Ammon's horn (tissue), 1 donor: ENCODE results near the gene KCNIP3.

Source experiments
- DNase-seq: peaks from one replicate; pipeline ENCODE4 v3.0.0-alpha.2; 2016; ENCODE audit warnings: low spot score

Gene KCNIP3

GRCh38 chr2:95294579-95295250 is 2.4 kb upstream of the KCNIP3 start:
- DNase-seq: no peak

DNA sequence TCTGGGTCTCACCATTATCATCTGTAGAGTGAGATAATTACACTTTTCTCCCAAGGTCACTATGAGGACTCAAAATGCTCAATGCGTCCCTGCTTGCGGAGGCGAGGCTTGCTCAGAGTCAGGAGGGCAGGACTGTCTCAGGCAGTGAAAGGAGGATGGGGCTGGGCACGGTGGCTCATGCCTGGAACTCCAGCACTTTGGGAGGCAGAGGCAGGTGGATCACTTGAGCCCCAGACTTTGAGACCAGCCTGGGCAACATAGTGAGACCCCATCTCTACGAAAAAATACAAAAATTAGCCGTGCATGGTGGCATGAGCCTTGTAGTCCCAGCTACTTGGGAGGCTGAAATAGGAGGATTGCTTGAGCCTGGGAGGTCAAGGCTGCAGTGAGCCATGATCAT is 1.8 kb upstream of the KCNIP3 start:
- DNase-seq: no peak

DNA sequence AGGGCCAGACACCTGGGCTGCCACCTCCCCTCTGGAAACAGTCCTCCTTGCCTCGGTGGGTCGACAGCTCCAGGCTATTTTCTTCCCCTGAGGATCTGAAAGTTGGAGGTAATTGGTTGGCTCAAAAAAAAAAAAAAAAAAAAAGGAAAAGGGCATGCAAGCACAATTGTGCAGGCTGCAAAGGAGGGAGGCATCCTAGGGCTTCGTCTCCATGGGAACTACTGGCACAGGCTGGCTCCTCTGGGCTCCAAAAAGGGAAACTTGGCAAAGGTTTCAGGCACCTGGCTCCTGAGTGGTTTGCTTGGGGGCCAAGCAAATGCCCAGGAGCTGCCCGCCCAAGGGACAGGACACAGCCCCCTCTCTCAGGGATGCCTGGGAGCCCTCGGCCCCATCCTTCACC is 1.1 kb upstream of the KCNIP3 start:
- DNase-seq: peak; percentile 80

- DNase-seq: no peak
Measured at GRCh38 chr2:95297639-95298395, 670 bp downstream of the KCNIP3 start.

DNA sequence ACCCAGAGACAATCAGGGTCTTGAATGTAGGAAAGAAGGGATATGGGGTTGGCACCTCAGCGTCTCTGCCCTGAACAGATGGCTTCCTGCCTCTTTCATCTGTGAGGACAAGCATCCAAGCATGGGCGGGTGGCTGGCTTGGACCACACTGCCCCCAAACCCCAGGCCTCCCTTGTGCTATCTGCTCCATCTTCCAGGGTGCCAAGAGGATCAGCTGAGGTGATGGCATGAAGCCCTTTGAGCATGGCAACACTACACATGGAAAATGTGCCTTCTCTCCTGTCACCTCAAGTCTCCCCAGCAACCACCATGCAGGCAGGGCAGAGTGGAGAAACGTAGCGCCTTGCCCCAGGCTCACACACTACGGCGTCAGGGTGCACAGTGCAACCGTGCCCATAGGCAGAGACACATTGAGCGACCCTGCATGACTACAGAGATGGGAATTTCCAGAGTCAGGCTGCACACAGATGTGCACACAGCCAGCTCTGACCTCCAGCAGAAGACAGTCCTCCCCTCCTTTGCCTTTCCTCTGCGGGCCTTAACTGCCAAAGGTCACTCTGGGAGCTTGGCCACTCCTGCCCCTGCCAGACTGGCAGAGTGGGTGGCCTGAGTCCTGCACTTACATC is 1.5 kb downstream of the KCNIP3 start:
- no peak for DNase-seq

GRCh38 chr2:95299961-95300360 is 2.8 kb downstream of the KCNIP3 start:
- no peak for DNase-seq

DNA sequence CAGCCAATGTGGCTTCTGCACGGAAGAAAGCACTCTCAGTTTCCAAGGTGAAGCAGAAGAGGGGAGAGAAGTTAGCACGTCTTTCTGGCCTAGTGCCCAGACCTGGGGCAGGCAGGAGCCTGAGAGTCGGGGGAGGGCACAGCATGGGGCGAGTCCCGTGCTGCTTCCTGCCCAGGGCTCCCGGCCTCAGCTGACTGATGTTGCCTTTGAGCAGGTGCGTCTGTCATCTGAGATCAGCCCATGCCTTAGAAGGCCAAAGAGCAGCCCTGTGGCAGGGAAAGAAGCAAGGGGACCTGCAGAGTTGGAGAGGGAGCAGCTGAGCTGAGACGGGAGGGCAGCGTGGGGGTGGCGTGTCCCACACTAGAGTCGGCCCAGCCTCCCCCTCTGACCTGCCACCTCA is 3.3 kb downstream of the KCNIP3 start:
- no peak for DNase-seq

- DNase-seq: no peak
Measured at GRCh38 chr2:95301186-95301585, 4.0 kb downstream of the KCNIP3 start.

GRCh38 chr2:95301876-95302641 is 4.9 kb downstream of the KCNIP3 start:
- DNase-seq: no peak

- DNase-seq: peak; percentile 88
Measured at GRCh38 chr2:95303191-95303919, 6.2 kb downstream of the KCNIP3 start.

GRCh38 chr2:95305380-95306061 is 8.4 kb downstream of the KCNIP3 start:
- DNase-seq: no peak

DNA sequence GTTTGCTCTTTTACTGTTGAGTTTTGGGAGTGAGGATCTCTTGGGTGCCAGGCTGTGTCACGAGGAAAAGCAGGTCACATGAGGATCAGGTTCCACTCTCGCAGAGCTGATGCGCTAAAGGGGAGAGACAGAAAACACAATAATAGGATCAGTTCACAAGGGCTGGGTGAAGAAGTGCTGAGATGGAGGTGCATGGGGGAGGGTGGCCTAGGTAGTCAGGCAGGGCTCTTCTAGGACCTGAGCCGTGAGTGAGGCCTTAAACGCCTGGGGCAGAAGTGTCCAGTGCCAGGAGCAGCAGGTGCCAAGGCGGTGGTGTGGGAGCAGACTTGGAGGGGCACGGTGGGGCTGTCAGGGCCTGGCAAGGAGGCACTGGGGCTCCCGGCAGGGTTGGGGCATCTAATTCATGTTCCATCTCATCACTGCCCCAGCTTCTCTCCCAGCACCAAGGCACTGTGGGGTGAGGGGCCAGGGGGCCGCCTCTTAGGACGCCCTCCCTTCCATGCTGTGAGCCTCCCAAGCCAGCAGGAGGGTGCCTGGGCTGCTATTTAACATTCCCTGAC is 9.3 kb downstream of the KCNIP3 start:
- no peak for DNase-seq

- DNase-seq: no peak
Measured at GRCh38 chr2:95307036-95307435, 9.9 kb downstream of the KCNIP3 start.

GRCh38 chr2:95307878-95308277 is 10.7 kb downstream of the KCNIP3 start:
- DNase-seq: no peak

GRCh38 chr2:95308426-95308990 is 11.4 kb downstream of the KCNIP3 start:
- no peak for DNase-seq

DNA sequence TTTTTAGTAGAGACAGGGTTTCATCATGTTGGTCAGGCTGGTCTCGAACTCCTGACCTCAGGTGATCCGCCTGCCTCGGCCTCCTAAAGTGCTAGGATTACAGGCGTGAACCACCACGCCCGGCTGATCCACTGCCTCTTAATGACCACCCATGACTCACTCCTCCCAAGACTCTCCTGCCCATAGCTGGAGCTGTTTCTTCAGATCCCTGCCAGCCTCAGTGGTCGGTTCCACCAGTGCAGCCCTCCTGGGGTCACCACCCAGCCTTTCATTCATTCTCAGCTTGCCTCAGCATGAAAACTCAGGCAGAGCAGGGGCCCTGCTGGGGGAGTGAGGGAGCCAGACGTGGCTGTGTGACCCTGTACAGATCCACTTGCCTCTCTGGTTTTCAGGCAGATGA is 12.5 kb downstream of the KCNIP3 start:
- no peak for DNase-seq

DNA sequence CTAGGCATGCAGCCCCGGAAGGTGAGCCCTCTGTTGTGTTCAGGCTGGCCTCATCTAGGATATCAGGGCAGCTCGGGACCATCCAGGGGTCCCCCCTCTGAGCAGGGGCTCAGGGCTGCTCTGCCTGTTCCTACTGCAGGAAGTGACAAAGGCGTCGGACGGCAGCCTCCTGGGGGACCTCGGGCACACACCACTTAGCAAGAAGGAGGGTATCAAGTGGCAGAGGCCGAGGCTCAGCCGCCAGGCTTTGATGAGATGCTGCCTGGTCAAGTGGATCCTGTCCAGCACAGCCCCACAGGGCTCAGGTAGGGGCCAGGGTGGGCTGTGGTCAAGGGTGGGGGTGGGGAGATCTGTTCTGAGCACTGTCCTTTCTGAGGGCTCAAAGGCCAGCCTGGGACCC is 13.1 kb downstream of the KCNIP3 start:
- DNase-seq: no peak

GRCh38 chr2:95310651-95311050 is 13.5 kb downstream of the KCNIP3 start:
- DNase-seq: no peak

- no peak for DNase-seq
Measured at GRCh38 chr2:95311815-95312542, 14.8 kb downstream of the KCNIP3 start.
